ENCODE measurements around the gene CAPZA1.
A peak's percentile ranks its signal among the peaks of the same experiment; 100 is the strongest.
"Not testable (repeated sequence)": the region's sequence is repeated elsewhere in the genome, so short reads cannot be mapped to it uniquely, and the experiment has no call there.

Gene CAPZA1

DNA sequence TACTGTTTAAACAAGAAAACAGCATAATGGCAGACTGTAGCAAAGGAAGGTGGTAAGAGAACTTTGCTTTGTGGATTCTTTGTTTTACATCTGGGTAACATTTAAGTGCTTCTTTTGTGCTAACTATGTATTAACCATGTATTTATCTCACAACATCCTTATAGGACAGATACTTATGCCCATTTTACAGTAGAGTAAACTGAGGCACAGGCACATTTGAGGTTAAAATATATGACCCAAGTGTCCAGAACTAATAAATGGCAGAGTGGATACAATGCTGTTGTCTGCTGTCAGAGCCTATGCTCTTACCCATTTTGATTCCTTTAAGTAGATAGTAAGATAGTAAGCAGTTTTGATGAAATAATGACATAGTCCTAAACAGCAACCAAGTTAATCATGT is 7.3 kb downstream of the CAPZA1 start:
- DNase-seq (ENCODE audit: low spot score) = no peak

DNA sequence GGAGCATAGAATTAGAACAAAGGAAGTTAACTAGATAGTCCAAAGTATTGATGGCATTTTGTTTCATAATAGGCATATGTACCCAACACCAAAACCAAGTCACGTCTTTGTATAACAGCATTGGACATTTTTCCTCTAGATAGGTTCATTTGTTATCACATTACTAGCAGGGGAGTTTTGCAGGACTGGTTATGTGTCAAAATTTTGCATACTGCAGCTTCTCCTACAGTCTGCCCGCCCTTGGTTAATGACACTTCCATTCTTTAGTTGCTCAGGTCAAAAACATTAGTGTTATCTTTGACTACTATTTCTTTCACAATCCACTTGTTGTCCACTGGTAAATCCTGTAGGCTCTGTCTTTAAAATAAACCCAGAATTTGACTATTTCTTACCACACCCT is 8.9 kb downstream of the CAPZA1 start:
- DNase-seq (ENCODE audit: low spot score) = no peak

DNA sequence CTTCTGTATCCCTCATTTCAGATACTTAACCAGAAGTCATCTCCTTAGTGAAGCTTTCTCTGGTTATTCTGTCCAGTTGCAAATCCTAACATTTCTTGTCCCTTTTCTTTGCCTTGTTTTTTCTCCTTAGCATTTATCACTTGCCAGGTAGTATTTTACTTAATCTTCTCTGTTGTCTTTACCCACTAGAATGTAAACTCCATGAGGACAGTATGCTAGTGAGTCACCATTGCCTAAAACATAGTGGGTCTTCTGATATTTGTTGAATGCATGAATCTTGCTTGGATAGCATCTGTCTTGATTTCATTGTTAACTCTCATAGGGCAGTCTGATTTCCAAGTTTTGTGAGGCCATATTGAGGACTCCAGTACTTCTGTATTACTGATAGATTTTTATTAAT is 9.6 kb downstream of the CAPZA1 start:
- no peak for DNase-seq (ENCODE audit: low spot score)

DNA sequence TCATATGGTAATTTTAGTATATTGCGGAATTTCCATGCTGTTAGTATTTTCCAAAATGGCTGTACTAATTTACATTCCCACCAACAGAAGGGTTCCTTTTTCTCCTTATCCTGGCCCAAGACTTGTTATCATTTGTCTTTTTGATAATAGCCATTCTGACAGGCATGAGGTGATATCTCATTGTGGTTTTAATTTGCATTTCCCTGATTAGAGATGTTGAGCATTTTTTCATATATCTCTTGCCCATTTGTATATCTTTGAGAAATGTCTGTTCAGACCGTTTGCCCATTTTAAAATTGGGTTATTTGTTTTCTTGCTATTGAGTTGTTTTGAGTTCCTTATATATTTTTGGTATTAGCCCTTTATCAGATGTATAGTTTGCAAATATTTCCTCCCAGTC is 14.0 kb downstream of the CAPZA1 start:
- no peak for DNase-seq (ENCODE audit: low spot score)

DNA sequence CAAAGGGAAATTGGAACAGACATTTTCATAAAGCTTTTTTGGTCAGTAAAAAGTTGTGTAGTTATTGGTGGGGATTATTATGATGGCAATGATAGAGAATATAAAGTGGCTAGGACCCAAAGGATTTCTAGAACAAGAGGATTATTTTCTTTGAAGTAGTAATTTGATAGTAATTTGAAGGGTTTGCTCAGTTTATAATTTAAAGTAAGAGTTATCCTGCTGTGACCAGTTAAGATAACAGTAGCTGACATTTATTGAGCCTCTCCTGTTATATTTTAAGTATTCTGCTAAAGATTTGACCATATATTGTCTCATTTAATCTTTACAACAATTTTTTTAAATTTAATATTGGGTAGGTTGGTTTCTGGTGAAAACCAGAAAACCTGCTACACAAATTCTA is 14.7 kb downstream of the CAPZA1 start:
- DNase-seq (ENCODE audit: low spot score) = no peak

DNA sequence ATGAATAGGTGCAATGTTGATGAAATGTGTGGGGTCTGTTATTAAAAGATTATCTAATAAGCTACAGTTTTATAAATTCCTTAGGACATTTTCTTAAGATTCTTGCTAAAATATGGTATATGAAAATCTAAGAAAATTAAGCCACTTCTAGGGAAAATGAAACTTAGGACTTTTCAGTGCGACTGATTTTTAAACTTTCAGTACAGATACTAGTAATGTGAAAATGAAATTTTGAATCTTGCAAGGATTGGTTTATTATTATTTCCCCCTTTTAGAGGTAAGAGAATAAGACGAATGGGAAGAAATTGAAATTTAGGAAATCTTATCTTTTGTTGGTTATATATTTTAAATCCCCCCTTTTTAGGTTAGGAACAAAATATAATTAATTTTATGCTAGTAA is 16.4 kb downstream of the CAPZA1 start:
- no peak for DNase-seq (ENCODE audit: low spot score)

DNA sequence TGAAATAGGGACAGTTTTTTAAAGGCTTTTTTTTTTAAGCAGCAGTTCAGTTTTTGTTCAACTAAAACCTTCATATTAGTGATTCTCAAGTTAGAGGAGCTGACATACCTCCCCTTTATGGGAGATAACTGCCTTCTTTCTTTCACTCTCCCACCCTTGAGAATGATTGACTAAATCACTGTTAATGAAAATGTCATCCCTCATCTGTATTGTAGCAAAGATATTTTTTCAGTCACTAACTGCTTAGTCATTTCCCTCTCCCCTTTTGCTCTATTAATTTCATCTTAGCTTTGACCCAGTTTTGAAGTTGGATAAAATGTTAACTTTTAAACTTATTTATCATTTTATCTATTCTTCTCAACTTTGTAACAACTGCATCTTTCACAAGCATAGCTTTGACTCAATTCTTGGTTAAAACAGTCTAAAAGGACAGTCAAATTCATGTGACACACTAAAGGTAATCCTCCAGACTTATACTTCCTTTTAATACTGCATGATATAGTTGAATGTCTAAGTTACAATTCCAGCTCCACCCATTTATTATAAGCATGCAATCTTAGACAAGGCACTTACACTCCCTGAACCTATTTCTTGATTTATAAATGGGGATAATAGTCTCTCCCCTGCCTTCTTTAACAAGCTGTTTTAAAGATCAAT is 17.1 kb downstream of the CAPZA1 start:
- DNase-seq (ENCODE audit: low spot score) = no peak

DNA sequence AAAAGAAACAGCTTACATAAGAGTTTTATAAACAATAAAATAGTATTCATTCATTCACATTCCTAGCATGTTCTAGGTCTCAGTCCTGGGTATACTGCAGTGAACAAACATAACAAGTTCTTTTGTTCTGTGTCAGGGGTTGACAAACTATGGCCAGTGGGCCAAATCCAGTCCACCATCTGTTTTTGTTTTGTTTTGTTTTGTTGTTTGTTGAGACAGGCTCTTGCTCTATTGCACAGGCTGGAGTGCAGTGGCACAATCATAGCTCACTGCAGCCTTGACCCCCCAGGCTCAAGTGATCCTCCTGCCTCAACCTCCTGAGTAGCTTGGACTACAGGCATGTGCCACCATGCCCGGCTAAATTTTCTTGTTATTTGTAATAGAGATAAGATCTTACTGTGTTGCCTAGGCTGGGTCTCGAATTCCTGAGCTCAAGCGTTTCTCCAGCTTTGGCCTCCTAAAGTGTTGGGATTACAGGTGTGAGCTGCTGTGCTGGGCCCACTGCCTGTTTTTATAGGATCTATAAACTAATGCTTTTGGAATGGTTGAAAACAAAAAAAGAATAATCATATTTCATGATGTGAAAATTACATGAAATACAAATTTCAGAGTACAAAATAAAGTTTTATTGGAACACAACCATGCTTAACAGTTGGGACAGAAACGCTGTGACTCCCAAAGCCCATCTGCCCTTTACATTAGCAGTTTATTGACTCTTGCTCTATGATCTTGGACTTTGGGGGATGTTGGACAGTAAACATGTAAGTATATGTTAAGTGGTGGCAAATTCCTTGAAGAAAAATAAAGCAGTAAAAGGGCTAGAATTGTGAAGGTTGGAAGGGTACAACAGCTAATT is 17.9 kb downstream of the CAPZA1 start:
- DNase-seq (ENCODE audit: low spot score) = no peak

DNA sequence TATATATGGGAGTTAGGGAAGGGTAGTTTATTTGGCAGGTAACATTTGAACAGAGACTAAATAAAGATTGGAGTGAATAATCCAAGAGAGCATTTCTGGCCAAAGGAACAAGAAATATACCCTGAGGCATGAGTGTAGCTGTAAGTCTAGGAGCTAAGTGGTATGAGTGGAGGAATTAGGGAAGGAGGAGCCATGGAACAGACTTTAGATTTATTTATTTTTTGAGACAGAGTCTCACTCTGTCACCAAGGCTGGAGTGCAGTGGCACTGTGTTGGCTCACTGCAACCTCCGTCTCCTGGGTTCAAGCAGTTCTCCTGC is 18.4 kb downstream of the CAPZA1 start:
- no peak for DNase-seq (ENCODE audit: low spot score)

DNA sequence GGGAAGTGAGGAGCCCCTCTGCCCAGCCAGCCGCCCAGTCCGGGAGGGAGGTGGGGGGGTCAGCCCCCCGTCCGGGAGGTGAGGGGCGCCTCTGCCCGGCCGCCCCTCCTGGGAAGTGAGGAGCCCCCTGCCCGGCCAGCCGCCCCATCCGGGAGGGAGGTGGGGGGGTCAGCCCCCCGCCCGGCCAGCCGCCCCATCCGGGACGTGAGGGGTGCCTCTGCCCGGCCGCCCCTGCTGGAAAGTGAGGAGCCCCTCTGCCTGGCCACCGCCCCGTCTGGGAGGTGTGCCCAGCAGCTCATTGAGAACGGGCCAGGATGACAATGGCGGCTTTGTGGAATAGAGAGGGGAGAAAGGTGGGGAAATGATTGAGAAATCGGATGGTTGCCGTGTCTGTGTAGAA is 20.8 kb downstream of the CAPZA1 start:
- DNase-seq (ENCODE audit: low spot score) = not testable (repeated sequence)

DNA sequence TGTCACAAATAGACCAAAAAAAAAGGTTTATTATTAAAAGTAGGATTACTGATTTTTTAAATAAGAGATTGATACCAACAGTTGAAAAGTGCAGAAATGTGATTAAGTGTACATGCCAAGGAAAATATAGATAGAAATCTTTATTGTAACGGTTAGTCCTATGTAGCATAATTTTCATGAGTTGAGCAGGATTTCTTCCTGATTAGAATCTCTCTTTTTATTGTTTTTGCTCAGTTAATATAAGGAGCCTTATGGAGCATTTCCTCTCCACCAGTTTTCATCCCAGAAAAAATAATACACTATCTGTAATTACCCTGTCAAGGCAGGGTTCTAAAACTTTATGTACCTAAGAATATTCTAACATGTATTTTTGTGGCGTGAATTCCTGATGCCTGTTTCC is 23.4 kb downstream of the CAPZA1 start:
- no peak for DNase-seq (ENCODE audit: low spot score)

DNA sequence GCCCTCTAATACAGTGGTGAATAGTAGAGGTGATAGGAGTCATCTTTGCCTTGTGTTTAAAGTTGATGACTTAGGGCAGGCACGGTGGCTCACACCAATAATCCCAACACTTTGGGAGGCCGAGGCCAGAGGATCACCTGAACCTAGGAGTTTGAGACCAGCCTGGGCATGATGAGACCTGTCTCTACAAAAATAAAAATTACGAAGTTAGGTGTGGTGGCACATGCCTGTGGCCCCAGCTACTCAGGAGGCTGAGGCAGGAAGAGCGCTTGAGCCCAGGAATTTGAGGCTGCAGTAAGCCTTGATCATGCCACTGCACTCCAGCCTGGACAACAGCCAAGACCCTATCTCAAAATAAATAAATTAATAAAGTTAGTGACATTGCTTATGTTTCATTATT is 26.6 kb downstream of the CAPZA1 start:
- no peak for DNase-seq (ENCODE audit: low spot score)

DNA sequence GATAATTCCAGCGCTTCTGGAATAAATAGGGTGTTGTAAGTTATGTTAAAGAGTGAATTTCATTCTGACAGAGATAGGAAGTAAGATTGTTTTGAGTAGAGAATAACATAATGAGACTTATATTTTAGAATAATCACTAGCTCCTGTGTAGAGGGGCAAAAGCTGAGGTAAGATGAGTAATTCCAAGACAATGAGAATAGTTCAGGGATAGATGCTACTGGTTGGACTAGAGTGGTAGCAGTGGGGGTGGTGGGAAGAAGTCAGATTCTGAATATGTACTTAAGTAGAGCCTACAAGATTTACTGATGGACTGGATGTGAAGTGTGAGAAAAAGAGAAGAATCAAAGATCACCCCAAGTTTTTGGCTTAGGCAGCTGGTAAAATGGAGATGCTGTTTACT is 31.6 kb downstream of the CAPZA1 start:
- no peak for DNase-seq (ENCODE audit: low spot score)

DNA sequence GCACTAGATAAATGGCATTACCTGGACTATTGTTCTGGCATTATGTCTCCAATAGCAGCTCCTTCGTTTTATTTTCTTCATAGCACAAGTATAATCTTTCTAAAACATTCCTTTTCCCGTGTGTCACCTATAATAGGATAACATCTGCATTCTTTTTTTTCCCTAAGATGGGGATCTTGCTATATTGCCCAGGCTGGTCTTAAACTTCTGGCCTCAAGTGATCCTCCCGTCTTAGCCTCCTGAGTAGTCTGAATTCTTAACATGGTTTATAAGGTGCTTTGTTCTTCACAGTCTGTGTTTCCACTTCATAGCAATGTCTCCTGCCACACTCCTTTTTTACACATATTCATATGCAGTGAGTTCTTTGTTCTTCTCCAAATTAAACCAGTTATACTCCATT is 46.2 kb downstream of the CAPZA1 start:
- DNase-seq (ENCODE audit: low spot score) = no peak

DNA sequence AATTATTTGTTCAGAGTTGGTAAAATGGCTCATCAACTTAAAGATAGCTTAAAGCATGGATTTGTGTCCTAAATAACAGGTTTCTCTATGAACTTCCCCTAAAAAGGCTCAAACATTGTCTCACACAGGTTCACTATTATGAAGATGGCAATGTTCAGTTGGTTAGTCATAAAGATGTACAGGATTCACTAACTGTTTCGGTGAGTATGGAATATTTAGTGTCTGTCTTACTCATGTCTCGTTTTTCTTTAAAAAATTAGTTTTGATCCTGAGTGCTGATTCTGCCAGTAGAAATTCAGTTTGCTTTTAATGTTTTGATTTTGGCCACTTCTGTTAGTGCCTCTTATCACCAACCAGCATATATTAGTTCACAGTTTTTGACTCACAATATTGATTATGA is 47.3 kb downstream of the CAPZA1 start:
- DNase-seq (ENCODE audit: low spot score) = no peak

DNA sequence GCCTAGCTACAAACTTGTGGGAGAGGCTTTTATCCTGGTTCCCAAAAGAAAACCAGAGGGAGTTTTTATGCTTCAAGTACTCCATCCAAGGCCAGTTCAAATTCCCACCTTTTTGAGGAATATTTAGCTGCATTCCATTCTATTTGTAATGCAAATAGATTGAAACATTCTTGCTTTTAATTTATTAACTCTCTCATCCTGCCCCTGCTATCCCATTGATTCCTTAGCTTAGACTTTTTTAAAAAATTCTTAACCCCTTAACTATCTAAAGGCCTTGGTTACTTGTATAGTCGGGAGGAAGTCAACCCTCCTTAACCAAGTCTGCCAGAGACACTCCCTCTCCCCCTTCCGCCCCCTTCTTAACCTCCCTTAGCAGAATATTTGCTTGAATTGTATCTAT is 52.4 kb downstream of the CAPZA1 start:
- DNase-seq (ENCODE audit: low spot score) = no peak

DNA sequence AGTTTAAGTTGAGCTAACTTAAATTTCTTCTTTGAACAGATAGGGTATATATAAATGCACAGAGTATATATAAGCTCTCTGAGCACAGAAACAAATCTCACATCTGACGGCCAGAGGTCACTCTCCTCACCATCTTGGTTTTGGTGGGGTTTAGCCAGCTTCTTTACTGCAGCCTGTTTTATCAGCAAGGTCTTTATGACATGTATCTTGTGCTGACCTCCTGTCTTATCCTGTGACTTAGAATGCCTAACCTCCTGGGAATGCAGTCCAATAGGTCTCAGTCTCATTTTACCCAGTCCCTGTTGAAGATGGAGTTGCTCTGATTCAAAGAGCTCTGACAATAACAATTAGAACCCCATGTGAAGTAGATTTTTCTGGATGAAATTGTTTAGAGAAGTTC is 53.2 kb downstream of the CAPZA1 start:
- no peak for DNase-seq (ENCODE audit: low spot score)

DNA sequence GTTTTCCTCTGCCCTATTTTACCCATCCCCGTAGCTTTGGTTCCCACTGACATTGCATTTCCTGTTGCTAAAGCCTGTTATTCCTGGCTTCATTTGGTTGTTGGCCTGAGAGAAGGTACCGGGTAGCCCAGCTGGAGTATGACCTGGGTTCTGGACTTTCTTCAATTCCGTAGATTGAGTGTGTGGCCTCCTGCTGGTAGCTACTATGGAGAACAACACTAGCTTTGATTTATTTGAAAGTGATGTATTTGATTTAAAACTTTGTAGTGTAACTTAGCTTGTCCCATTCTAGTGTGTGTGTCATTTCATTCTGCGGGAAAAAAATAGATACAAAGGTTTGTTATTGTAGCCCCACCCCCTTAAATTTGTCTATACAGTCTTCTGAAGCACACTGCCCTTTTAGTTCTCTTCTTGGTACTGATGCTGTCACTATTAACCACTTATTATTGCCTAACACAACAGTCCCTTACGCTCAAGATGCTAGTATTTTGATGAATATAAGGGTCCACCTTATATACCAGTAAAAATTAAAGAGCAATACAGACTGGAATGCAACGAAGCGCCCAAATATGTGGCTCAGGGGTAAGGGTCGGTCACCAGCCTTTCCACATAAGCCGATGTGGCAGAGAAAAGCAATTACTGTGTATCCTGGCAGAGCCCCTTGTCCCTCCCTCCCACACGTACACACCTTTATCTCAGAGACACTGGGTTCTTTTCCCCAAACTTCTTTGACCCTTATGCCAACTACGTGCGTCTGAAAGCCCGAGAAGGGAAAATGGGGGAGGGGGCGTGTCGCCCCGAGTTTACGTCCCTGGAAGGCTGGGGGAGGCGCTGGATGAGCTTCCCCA is 54.2 kb downstream of the CAPZA1 start:
- no peak for DNase-seq (ENCODE audit: low spot score)

DNA sequence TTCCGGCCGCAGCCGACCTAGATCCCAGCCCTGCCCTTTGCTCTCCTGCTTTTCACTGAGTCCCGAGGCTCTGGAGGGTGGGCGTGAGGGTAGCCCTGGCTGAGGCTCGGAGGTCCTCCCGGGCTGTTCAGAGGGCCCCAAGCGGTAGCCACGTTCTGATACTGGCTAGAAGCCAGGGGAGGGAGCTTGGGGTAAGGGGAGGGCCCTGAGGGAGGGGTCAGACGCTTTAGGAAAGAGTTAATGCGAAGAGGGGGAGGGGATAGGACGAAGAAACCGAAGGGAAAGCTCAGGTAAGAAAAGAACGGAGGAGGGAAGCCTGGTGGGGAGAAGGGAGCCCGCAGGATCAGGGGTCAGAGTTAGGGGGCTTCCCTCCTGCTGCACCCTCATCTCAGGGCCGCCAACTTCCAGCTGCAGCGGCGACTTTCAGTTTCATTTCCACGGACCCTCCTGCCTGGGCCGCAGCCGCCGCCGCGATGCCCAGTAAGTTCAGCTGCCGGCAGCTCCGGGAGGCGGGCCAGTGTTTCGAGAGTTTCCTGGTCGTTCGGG is 54.9 kb downstream of the CAPZA1 start, which contains the start of gene MOV10:
Gene MOV10 (plus strand): TSS at position 220 of the 546 bp plus-strand sequence. CDS start 254 bp downstream, at position 474.
- peak; percentile 69 for DNase-seq (ENCODE audit: low spot score)

DNA sequence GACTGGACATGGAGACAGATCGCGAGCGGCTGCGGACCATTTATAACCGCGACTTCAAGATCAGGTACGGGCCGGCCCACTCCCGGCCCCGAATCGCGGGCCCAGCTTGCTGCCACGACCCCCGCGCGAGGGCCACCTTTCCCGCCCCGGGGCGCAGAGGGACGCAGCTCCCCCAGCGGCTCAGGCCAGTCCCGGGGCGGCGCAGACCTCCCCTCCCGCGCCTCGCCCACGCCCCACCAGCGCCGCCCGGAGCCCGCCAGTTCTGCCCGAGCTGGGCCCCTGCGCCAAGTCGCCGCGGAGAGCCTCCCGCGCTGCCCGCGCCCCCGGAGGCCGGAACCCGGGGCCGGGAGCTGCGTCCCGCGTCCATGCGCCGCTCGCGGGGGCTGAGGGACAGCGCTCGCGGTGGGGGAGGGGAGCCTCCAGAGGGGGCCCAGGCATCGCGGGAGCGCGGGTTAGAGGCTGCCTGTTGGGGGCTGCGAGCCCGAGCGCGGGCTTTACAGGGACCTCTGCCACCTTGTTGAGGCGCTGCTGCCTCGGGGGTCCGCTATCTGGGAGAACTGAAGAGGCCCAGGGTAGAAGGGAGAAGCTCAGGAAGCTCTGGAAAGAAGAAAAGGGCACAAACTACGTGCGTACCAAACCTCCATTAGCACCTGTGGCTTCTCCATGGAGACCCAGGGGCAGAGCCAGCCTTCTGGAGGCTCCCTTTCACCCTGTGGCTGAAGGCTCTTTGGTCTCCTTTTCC is 55.5 kb downstream of the CAPZA1 start:
- DNase-seq (ENCODE audit: low spot score) = peak; percentile 45

DNA sequence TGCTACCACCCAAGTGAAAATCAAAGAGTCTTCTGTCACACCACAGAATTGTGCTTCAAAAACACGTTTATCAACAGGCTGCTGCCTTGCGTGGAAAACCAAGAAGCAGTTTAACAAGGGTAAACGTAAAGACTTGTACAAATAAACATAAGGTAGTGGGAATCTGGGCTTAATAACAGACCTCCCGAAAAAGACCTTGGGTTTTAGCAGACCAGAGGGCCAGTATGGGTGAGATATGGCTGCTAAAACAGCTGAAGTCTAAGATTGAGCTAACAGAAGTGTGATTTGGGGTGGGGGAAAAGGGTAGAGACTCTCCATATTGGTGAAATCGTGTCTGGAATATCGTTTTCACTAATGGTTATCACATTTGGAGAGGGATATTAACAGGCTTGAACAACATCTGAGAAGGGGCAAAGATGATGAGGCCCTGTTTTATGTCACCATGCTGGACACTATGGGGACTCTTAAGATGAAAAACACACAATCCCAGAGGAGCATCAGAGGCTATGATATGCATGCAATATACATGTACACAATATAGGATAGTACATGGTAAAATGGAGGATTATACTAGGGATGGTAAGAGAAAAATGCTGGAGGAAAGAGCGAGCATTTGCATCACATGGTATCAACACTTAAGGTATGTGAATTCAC is 56.2 kb downstream of the CAPZA1 start:
- DNase-seq (ENCODE audit: low spot score) = no peak

Measured in HuH-7 (cell line).